Retinal pigment epithelial cell (primary cell): ENCODE data around the gene SORBS1.

ENCODE experiments used
- DNase-seq: peaks from one replicate; pipeline ENCODE4 v3.0.0-alpha.2; 2010; ENCODE audit warnings: low read depth
- H3K4me3 ChIP-seq: 2 replicates; pipeline ENCODE4 v1.5.1; 2011; ENCODE audit warnings: mild to moderate bottlenecking, low read length, control low read depth, moderate library complexity
- CTCF ChIP-seq: conservative IDR thresholded peaks from 2 replicates; pipeline ENCODE4 v1.5.1; 2011; ENCODE audit warnings: low read depth, low read length, control low read depth, inconsistent platforms

SORBS1 gene

DNA sequence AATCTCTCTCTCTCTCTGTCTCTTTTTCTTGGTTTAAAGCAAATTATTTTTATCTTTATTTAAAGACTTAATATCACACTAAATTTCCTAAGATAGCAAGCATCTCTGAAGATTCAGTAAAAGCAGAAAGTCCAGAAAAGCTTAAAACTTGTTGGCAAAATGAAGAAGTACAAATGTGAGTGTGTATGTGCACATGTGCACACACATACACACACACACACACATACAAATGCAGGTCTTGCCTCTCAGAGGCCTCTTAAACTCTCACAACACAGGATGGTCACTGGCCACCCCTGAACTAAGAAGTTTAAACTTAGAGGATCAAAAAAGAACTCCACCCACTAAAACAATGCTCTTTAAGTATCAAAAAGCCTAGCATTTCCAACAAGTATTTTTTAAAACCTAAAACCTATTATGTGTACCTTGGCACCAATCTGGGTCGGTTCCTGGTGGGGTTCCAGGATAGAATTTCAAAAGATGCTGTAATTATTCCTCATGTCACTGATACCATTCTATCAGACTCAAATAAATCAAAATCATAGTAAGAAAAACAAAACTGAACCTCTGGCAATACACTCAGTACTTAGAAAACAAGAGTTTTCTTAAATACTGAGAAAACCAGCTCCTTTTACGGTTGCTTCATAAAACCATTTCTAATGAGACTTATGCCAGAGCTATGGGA, 55.0 kb downstream of the SORBS1 start:
- no peak for TF ChIP-seq CTCF
- DNase-seq: no peak
- H3K4me3 ChIP-seq: no peak overlapping the region

DNA sequence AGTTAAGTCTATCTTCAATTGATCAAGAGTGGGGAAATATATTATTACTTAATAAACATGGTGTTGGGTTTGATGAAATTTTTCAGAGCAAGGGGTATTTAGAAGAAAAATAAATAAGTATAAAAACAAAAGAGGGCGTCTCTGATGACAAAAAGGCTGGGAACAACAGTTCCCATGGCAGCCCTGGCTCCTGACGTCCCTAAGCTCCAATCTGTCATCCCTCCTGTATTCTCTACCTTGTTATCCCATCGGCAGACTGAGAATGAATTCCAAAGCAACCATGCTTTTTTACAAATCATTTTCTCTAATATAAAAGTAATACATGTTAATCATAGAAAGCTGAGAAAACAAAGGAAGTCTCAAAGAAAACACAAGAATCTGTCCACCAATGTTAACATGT, 55.5 kb downstream of the SORBS1 start:
- DNase-seq: no peak
- no peak for TF ChIP-seq CTCF
- no peak overlapping the region for H3K4me3 ChIP-seq

- no peak for DNase-seq
- no peak for TF ChIP-seq CTCF
- H3K4me3 ChIP-seq: no peak overlapping the region
Observed at GRCh38 chr10:95505084-95505610, 56.0 kb downstream of the SORBS1 start.

GRCh38 chr10:95504246-95504691, 56.9 kb downstream of the SORBS1 start:
- H3K4me3 ChIP-seq: no peak overlapping the region
- TF ChIP-seq CTCF: no peak
- no peak for DNase-seq

DNA sequence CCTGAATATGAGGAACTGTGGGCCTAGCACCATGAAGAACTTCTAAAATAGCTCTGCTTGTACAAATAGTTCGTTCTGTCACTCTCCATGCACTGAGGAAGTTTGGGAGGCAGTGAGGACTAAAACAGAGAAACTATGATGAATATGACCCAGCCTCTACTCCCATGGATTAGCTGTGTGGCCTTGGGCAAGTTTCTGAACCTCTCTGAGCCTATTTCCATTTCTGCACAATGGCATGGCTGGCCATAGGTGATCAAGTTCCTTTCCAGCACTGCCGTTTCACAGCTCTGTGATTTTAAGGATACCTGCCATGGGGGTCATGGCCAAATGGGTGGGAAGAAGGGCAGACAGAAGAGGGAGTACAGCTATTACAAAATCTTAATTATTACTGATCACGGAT, 57.6 kb downstream of the SORBS1 start:
- TF ChIP-seq CTCF: no peak
- DNase-seq: no peak
- H3K4me3 ChIP-seq: no peak overlapping the region

GRCh38 chr10:95503001-95503400, 58.2 kb downstream of the SORBS1 start:
- no peak overlapping the region for H3K4me3 ChIP-seq

More at GRCh38 chr10:95503001-95503400, 58.2 kb downstream of the SORBS1 start:
- DNase-seq: no peak
- TF ChIP-seq CTCF: no peak
